ENCODE data around the gene PEX14.

DNA sequence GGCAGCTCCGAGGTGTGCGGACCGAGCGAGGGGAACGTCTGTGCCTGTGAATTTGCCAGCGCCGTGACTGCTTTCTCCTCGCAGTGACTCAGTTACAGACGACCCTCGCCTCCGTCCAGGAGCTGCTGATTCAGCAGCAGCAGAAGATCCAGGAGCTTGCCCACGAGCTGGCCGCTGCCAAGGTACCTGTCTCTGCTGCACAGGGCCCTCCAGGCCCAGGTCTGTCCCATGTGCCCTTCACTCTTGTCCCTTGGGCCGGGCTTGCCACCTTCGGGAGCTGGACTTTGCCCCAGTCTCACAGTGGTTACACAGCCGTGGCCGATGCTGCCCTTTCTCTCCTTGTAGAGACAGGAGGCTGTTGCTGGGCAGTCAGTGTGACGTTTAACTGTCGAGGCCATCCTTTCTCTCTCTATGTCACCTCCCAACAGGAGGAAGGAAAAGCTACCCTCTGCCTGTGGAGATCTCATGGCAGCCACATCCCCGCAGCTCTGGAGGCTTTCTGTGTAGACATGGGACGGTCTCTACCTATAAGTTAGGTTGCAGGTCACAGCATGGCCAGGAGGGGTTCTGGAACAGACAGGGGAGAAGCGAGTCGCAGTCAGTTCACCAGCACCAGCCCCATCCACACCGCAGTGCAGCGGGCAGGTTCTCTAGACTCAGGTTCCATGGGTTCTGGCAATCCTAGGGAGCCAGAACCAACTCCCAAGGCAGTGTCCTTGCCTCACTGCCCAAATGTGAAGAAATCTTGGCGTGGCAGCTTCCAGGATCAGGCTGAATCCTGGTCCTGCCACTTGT is 149.7 kb downstream of the PEX14 start:
- no peak for TF ChIP-seq CTCF (IDR thresholded peaks at IDR 0.05 in 2 of 3, conservative IDR thresholded peaks at IDR 0.05 in 1 of 3; ENCODE audit: control insufficient read depth in 2 of 3, extremely low read depth in 1 of 3, insufficient read depth in 1 of 3, low read depth in 3 of 3, low read length in 3 of 3)
- TF ChIP-seq E2F8 (IDR thresholded peaks at IDR 0.05; ENCODE audit: low read depth, partially characterized antibody): no peak
- no peak for TF ChIP-seq ZNF622 (IDR thresholded peaks at IDR 0.05)
- TF ChIP-seq RFX5 (IDR thresholded peaks at IDR 0.05; ENCODE audit: low read depth, low read length): no peak
- no peak for TF ChIP-seq TAF1 (IDR thresholded peaks at IDR 0.05; ENCODE audit: borderline replicate concordance, low read depth, low read length)
- no peak for TF ChIP-seq SUZ12 (IDR thresholded peaks at IDR 0.05; ENCODE audit: unreplicated experiment)
